Suppressor macrophage treated with lipopolysaccharide for 1 hour (primary cell): Measurements from ENCODE around the gene IGDCC3.

Experiments used
- DNase-seq, 3 donors: peaks; one replicate each; pipeline ENCODE4 v3.0.0-alpha.2; 2020 to 2022

The IGDCC3 gene

DNA sequence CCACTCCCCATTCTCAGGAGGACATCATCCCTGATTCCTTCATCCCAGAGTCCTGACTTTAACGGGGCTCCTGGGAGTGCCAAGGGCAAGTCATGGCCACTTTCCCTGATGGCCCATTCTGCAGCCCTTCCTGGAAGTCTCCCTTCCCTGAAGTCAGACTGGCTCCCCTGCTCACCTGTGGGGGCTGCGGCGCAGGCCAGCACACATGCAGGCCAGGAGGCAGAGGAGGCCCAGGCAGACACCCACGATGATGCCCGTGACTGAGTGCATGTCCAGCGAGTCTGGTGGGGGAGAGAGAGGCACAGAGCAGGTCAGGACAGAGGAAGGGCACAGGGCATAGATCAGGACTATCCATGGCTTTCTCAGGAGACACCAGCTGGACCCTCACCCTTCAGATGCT lies 8.6 kb upstream of the IGDCC3 start:
- DNase-seq: no peak

GRCh38 chr15:65385870-65386258 lies 8.1 kb upstream of the IGDCC3 start:
- DNase-seq: no peak

- peak; percentile 86 to 93 (median 89) for DNase-seq
Measured at GRCh38 chr15:65384895-65385869, 7.4 kb upstream of the IGDCC3 start.

GRCh38 chr15:65384505-65384894 lies 6.7 kb upstream of the IGDCC3 start:
- no peak for DNase-seq

GRCh38 chr15:65383991-65384390 lies 6.2 kb upstream of the IGDCC3 start:
- DNase-seq: no peak

DNA sequence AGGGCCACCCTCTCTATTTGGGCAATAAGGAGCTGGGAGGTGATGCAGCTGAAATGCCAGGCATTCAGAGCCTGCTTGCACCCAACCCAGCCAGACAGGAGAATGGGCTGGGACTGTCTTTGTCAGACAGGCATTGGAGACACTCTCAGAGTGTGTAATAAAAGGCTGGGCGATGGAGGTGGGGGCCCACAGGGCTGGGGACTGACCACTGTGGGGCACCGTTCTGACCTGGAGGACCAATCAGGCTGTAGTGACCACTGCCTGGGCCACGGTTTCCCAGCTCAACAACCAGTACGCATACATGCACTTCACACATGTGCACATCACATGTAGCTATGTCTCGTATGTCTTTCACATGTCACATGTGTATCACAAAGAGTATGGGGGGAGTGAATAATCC lies 5.7 kb upstream of the IGDCC3 start:
- DNase-seq: no peak

GRCh38 chr15:65382921-65383320 lies 5.1 kb upstream of the IGDCC3 start:
- no peak for DNase-seq

DNA sequence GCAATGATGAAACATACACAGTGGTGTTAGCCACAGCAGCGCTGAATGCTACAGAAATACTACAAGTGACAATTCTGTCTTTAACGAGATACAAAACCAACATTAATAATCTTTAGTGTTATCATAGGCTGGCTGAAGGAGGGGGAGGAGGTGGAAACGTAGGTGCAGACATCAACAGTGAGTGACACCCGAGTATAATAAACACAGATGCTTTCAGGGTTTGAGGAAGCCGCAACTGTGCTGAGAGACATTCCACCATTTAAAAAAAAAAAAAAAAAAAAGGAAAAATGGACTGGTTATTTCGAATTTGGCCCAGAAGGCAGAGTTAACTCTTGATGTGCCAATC lies 4.3 kb upstream of the IGDCC3 start:
- DNase-seq: no peak

DNA sequence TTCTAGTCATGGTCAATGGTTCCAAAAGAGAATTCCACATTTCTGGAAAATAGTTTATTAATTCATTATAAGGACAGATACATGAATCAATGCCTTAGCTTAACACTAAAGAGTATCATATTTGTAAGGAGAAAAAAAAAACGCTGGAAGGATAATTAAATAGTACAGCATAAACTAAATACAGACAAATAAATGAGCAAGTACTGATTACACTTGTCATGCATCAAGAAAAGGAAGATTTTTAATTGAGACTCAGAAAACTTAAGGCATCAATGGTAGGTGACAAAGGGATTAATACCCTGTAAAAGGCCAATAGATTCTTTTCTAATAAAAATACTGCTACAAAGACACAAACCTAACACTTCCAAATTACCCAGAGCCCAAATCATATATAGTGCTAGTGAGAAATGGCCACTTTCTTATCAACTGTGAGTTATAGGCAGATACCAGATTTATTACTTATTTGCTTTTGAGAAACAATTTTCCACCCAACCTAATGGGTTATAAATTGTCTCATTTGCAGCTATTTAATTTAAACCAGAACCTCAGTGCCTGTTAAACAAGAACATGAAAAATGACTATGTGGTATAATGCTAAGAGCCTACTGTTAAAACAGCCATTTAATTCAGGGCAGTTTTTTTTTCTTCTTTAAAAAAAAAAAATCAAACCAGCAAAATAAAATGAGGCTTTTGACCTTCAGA lies 3.8 kb upstream of the IGDCC3 start:
- no peak for DNase-seq

DNA sequence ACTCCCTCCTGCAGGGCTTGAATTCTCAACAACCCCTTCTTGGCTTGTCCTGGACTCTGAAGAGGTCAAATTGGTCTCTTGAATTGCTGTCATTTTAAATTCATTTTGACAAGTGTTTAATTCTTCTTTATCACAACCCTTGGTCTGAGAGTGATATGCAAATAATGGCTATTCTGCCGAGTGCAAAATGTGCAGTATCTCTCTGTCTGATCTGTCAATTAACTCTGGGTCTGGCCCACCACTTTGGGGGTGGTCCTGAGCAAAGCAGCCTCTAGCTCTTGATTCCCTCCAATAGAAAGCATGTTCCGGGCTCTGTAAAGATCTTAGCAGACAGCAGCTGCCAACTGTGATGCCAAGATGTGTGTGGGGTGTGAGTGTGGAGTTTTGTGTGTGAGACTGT lies 2.2 kb upstream of the IGDCC3 start:
- no peak for DNase-seq

DNA sequence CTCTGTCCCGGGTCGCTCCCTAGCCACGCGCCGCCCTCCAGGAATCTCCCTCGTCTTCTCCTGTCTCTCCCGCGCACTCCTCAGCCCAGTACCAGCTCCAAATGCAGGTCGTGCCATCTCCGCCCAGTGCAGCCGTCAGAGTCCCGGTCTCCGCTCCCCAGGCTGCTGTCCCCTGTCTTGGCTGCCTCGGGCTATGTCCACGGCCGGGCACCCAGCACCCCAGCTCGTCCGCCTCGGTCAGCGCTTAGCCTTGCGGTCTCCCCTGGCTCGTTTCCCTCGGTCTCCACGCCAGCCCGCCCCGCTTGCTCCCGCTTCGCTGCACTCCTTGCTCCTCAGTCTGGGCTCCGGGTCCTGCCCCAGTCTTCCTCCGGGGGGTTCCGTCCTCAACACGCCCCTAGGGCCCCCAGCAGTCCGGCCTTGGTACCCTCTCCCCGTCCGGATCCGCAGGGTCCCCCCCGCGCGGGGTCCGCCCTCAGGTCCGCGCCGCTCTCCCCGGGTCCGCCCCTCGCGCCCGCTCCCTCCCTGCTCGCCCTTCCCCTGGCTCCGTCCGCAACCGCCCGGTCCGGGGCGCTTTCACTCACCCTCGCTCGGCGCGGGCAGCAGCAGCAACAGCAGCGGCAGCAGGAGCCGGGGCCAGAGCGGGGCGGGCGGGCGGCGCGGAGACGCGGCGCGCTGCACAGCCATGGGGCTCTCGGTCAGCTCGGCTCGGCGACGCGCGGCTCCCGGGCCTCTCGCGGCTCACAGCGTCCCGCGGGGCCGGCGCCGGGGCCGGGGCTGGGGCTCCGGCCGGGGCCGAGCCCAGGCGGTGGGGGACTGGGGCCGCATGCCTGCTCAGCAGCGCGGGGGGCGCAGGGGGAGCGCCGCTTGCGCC lies 462 bp downstream of the IGDCC3 start:
- DNase-seq: peak; percentile 20 to 57 (median 21)

- peak in 1 of 3 donors; percentile 21 for DNase-seq
Measured at GRCh38 chr15:65376767-65377104, 1.1 kb downstream of the IGDCC3 start.

- DNase-seq: no peak
Measured at GRCh38 chr15:65375871-65376607, 1.8 kb downstream of the IGDCC3 start.

- DNase-seq: no peak
Measured at GRCh38 chr15:65374821-65375401, 2.9 kb downstream of the IGDCC3 start.

DNA sequence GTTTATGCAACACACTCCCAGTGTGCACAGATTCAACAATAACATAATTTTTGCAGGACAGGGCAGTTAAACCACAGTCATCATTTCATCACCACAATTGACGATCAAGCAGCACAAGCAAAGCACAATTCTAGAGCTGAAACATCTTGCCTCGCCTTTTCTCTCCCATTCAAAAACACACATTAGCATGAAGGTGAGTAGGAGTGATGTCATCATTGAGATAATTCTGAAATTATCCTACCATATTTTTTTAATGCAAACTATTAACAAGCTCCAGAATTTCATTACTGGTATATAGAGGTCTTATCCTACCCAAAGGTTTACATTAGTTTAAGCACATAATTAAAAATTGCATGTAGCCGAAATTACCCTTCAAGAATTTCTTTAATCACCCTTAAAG lies 3.5 kb downstream of the IGDCC3 start:
- no peak for DNase-seq

DNA sequence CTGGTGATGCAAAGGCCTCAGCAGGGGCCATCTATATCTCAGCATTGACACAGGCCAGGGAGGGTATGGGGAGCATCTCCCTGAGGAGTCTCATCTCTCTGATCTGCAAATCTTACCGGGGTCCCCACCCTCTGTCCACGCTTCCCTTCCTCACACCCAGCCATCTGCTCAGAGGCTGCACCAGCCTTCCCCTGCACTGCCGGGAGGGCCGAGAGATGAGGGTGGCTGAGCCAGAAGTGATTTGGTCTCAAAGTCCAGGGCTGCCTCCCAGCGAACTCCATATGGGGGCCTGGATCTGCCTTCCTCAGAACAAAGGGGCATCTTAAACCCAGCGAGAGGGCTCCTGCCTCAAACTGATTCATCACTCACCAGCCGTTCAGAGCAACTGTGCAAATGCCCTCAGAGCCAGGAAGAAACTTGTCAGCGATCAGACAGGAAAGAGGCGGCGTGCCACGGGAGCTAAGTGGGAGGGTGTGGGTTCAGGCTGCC lies 4.6 kb downstream of the IGDCC3 start:
- DNase-seq: peak in 2 of 3 donors; percentile 4 to 7

DNA sequence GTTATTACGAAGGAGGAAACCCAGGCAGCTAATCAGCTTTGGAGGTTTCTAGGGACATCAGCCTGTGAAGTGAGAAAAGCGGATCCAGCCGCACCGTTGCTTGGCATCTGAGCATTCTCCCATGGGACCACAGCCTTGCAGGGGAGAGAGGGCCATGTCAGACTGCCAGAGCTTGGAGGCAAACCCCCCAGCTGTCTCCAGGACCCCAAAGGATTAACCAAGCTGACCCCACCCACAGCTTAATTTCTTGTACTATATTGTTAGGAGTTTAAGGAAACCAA lies 5.1 kb downstream of the IGDCC3 start:
- DNase-seq: no peak

DNA sequence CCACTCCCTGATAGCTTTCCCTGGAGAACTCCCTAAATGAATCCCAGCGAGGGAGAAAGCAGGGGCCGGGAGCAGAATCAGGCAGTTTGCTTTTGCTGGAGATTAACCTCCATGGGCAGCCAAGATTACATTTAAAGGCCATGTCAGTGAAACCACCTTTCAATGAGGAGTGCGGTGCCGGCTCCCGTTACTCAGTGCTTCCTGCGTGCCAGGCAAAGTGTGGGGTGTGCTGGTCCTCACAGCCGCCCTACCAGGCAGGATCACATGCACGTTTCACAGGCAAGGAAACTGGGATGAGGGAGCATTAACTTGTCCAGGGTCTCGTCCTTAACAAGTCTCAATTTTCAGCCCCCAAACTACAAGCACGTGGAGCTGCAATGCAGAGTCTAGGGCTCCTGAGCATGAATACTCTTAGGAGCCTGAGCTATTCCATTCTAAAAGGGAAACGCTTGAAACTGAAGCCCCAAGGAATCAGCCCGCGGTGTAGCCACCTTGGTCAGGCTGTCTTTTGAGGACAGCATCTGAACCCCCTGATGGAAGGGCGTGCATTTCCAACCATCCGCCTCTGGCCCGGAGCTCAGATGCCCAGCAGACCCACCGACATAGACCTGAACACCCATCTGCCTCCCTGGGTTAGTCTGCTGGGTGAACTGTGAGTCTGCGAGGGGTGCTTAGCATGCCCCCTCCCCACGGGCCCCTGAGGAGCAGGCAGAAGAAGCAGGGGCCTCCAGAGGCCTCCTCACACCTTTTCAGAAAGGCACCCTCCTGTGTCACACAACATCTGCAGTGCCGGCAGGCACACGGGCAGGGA lies 5.6 kb downstream of the IGDCC3 start:
- DNase-seq: no peak

- DNase-seq: no peak
Measured at GRCh38 chr15:65370885-65371284, 6.9 kb downstream of the IGDCC3 start.

GRCh38 chr15:65369651-65370050 lies 8.2 kb downstream of the IGDCC3 start:
- no peak for DNase-seq

- no peak for DNase-seq
Measured at GRCh38 chr15:65369212-65369547, 8.6 kb downstream of the IGDCC3 start.
